Activated T-cell treated with anti-CD3 and anti-CD28 coated beads, Interleukin-2, amount 50 U/mL, for 48 hours (primary cell): ENCODE data around the gene MAP3K5.
A peak's percentile ranks its signal among the peaks of the same experiment; 100 is the strongest.

ENCODE experiments used
- DNase-seq, 2 experiments: peaks; one replicate each; pipeline ENCODE4 v3.0.0-alpha.2; 2020

The MAP3K5 gene

GRCh38 chr6:136566007-136566487 is 226.2 kb downstream of the MAP3K5 start:
- DNase-seq, result no peak

- DNase-seq, result no peak
Measured at GRCh38 chr6:136564180-136564579, 228.1 kb downstream of the MAP3K5 start.

DNA sequence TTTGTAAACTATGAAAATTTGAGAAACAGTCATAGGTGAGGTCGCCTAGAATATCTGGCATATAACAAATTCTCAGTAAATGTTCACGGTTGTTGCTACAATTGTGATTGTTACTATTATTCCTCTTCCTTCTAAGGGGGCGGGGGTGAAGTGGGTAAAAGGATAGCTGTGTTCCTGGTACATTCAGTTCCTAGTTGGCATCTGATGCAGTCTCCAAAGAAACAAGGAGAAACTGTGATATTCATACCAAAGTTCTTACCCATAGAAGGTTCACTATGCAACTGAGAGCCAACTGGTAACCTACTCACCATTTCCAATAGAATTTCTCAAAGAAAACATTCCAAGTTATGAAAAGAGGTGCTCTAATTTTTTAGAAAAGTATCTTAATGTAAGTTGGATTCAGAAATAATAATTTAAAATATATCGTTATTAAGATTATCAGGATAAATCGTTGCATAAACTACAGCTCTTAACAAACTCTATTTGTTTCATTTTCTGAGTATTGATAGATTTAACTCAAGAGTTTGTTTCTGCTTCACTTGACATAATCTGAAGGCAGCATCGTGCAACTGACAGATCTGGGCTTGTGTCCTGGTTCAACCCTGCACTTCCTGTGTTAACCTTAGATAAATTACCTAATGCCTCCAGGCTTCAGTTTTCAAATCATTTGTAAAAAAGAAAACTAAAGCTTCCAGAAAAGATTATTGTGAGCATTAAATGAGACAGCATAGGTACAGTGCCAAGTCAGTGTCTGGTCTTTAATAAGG is 228.7 kb downstream of the MAP3K5 start:
- DNase-seq, result no peak

DNA sequence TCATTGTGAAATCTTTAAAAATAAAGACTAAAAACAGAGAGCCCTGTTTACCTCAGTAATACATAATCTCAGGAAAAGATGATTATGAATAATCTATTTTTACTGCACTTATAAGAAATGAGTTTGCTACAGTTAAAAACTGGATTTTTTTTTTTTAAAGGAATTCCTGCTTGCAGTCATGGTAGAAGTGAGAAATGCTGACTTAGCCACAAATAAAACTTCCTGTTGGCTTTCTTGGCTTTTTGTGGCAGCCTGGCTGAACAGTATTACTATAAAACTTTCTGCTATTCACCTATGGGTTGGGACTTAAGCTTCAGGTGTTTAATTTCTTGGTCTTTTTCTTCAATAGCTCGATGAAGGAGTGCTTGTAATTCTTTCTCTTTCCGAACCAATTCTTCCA is 230.1 kb downstream of the MAP3K5 start:
- DNase-seq, result no peak

- no peak for DNase-seq
Measured at GRCh38 chr6:136553166-136553787, 239.0 kb downstream of the MAP3K5 start.

DNA sequence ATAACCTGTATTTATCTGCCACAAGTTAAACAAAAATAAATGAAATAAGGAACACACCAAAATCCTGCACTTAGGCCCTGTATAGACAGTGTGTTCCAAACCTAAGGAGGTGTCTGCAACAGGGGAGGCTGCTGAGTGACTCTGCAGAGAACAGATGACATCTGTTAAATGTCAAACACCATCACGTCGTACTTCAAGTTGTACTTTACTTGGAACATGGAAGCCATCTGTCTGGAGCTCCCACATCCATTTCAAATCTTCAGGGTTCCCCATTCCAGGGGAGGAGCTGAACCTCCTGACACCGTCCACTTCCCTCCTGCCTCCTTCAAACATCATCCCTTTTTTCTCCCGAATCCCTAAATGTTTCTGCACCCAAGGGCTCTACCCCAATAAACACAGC is 240.2 kb downstream of the MAP3K5 start:
- no peak for DNase-seq

GRCh38 chr6:136551103-136551502 is 241.2 kb downstream of the MAP3K5 start:
- DNase-seq, result no peak

DNA sequence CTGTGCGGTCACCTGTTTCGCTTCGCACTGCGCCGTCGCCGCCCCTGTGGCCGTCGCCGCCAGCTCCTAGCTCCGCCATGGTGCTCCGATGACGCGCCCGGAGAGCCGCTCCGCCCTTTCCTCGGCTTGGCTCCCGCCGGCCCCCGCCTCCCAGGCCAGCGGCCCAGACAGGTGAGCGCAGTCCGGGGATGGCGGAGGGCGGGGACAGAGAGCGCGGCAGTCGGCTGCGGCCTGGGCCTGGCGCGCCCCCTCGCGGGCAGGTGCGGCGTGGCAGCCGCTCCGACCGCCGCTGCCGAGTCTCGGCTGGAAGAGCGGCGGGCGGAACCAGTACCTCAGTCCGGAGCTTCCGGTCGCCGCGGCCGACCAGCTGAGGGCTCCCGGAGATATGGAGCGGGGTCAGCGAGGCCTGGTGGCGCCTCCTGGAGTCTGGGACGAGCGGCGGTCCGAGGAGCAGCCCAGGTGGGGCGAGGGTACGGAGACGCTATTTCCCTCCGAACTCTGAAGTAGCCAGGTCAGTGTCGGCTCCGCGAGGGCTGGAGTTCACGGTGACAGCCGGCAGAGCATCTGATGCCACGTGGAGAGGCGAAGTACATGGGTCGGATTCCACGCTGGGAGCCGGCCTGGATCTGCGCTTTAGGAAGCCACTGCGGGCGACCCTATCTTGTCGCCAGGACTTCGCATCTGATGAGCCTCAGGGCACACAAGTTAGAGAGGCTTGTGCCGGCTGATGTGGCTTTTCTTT is 241.8 kb downstream of the MAP3K5 start, which contains the start of gene MAP7:
Gene MAP7, minus strand, starts transcription at position 93 of the 742 bp plus-strand sequence. Its CDS starts 14 bp downstream, at position 79.
- peak; percentile 68 to 79 for DNase-seq

DNA sequence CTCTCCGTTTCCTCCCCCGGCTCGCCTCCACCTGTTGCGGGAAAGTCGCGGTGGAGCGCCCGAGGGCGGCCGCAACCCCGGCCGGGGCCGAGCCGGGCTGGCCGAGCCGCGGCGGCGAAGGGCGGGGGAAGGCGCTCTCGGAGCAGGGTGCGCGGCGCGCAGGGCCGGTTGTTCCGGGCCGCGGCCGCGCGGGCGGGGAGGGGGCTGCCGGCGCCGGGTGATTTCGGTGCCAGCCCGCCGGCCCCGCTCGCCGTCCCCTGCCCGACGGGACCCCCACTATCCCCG is 242.3 kb downstream of the MAP3K5 start:
- DNase-seq, result no peak

DNA sequence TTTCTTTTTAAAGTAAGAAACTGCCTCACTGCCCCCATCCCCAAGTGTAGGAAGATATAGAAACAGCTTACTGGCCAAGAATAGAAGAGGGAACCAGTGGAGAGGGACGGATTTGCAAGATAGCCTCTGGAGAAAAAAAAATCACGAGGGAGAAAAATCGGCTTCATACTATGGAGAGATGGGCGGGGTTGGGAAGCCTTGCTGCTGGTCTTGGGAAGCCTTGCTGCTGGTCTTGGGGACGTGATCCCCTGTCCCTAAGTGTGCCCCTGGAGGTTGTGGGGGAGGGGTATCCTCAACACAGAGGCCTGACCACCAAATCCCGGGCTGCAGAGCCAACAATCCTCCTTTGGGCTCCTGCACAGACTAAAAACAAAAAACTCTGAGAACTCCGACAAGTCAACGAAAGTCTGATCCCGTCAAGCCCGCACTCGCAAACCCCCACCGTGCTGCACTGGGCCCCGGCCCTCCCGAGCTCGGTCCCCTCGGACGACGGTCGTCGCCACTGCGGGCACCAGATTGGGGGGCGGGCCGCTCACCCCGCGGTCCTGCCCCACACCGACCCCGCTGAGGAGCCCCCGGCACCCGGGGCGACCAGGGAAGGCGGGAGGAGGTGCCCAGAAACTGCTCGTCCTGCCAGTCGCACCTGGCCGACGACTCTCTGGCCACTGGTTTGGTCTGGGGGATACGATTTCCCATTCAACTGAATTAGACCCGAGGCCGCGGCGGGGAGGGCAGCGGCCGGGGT is 242.8 kb downstream of the MAP3K5 start:
- peak in 1 of 2 experiments; percentile 20 for DNase-seq

DNA sequence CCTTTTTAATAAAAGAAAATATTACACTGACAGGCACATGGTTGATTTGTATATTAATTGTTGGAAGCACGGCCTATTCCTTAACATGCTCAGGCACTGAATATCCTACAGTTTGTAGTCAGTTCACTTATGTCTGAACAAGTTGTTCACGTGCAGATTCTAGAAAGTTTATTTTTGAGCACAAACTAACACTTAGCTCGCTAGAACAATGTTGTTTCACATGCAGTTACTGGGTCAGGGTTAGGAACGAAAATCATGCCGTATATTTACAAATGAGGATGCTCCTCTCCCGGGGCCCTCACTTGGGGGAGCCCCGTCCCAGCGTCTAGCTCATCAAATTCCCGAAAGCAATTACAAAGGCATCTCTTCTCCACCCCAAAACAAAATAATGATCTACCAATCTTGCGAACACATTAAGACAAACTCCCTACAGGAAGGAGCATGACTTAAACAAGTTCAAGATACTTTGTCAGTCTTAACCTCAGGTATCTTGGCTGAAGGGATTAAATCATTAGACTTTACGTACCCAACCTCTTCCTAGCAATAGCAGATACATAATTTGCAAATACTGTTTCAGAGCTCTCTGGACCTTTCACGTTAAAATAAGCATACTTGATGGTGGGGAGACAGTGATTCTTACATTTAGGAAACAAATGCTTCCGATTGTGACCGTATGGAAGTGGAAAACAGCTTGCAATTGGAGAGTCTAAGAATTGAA is 243.5 kb downstream of the MAP3K5 start:
- no peak for DNase-seq

- DNase-seq, result no peak
Measured at GRCh38 chr6:136547871-136548270, 244.4 kb downstream of the MAP3K5 start.

GRCh38 chr6:136547336-136547735 is 244.9 kb downstream of the MAP3K5 start:
- DNase-seq, result no peak

GRCh38 chr6:136546331-136546730 is 245.9 kb downstream of the MAP3K5 start:
- DNase-seq, result no peak

DNA sequence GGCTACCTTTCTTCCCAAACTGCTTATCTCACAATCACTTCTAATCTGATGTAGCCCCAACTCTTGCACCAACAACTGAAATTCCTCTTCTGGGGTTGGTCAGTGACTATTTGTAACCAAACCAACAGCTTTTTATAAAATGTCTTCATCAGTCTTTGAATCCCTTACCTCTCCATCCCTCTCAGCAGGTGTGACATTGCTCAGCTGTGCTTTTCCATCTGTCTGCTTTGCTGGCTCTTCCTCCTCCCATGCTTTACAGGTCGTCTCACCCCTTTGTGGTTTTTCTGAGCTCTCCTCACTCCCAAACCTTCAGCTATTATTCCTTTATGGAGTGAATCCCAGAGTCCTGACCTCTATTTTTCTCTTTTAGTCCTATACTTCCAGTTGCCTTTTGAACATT is 248.0 kb downstream of the MAP3K5 start:
- no peak for DNase-seq

DNA sequence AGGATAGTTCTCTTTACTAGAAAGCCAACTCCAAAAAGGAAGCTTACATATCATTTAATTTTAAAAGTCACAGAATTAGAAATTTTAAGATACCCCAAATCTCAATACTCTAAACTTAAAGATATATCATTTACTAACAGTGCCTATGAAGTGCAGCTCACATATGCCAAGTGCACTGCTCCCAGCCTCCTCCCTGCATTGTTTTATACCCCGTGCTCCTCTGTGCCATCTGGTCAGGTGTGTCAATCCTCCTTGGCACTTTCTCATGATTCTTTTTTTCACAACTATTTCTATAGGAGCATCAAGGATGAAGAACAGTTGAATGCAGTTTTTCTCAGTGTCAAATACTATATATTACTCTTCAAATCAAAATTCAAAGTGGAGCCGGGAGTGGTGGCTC is 250.9 kb downstream of the MAP3K5 start:
- no peak for DNase-seq

DNA sequence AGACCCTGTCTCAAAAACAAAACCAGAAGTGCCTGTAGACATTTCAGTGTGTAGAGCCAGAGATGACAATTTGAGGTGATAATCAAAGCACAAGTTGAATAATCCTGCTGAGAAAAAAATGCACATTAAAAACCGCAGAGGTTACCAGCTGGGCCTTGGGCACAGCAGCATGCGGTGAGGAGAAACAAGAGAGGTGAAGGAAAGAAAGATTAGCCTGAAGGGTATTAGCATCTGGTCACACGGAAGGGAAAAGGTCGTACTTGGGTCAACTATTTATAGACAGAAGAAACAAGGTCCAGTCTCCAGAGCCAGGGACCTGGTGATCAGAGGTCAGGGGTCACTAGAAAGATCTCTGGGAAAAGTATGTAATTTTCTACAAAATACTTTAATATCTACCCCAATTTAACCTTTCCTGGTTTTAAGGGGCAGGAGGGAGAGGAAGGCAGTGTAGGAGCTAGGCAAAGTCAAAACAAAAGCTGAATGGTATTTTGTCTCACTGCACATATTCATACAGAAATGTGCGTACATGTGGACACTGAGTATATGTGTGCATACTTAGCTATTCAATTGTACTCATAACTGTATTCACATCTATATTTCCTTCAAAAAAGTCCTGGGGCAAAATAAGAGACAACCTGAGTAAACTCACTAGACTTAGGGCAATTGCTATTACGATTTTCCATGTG is 252.2 kb downstream of the MAP3K5 start:
- DNase-seq, result no peak

GRCh38 chr6:136538836-136539235 is 253.4 kb downstream of the MAP3K5 start:
- DNase-seq, result no peak

DNA sequence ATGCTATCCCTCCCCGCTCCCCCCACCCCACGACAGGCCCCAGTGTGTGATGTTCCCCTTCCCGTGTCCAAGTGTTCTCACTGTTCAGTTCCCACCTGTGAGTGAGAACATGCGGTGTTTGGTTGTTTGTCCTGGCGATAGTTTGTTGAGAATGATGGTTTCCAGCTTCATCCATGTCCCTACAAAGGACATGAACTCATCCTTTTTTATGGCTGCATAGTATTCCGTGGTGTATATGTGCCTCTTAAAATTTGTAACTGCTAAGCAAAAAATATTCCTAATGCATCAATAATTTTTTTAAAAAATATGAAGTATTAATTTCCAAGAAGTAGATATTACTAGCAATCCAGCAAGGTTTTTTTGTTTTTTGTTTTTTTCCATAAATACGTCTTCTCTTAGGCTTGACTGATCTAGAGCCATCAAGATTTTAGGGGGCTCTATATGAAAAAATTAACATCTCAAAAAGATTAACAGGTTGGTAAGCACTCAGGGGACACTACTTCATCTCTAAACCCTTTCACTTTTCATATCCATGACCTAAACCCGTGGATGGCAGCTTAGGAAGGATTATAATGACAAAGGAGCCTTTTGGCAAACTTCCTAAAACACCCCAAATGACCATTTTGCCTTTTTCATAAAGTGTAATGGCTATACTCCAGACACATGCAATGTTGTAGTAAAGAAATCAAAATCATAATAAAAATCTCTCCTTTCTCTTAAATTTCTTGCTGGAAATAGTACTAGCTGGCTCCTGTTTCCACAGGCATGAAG is 256.2 kb downstream of the MAP3K5 start:
- DNase-seq, result no peak

DNA sequence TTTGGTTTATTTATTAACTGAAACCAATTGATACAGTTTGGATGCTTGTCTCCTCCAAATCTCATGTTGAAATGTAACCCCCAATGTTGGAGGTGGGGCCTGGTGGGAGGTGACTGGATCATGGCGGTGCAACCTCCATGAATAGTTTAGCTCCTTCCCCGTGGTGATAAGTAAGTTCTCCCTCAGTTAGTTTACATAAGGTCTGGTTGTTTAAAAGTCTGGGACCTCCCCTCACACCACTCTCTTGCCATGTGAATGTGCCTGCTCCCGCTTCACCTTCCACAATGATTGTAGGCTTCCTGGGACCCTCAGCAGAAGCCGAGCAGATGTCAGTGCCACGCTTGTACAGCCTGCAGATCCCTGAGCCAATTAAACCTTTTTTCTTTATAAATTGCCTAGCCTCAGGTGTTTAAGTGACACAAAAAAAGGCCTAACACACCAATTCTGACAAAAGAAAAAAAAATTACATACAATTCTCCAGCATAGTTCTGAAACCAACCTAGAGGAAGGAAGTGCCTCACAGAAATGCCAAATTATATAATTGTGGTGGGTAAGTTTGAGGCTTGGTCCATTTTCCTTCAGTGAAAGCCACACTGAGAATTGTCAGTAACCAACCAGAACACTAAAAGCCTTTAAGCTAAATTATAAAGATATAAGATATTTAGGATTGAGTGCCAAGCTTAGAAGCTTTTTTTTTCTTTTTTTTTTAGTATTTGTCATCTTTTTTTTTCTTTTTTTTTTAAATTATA is 257.1 kb downstream of the MAP3K5 start:
- DNase-seq, result no peak
